ENCODE measurements around the gene PER1. TPM values are rescaled to one million over a fixed set of nuclear protein-coding genes. Genes with fewer than 3 reads are reported as not detected.

Gene PER1
- total RNA-seq, 2 donors from 2014 or later = 27.5 to 78.8 TPM

- DNase-seq (no peak), ATAC-seq (no peak)
- Histone ChIP-seq H3K36me3 (replicated peaks in 1 of 2; ENCODE audit: insufficient read depth in 1 of 2, low read depth in 2 of 2) (no peaks in the 10 kb centered on the region), H3K4me1 (no peaks in the 10 kb centered on the region), H3K27ac (no peak overlapping the region), H3K9me3 (no peaks in the 10 kb centered on the region), H3K4me3 (no peak overlapping the region), H3K27me3 (no peaks in the 10 kb centered on the region)
- no peak for TF ChIP-seq CTCF (IDR thresholded peaks at IDR 0.05)
- TF ChIP-seq POLR2A (IDR thresholded peaks at IDR 0.05) = no peak
- intact Hi-C loops (cut with DNase I) = no loop called here
- 27 to 31% methylated on average over 2 of the region's 2 CpGs for WGBS, 2 donors
Measured at GRCh38 chr17:8100111-8100510, 52.1 kb downstream of the PER1 start.

- H3K4me1 ChIP-seq = no peaks in the 10 kb centered on the region
- H3K9me3 ChIP-seq = no peaks in the 10 kb centered on the region
- WGBS, 2 donors = 70 to 74% methylated on average over 5 to 8 of the region's 8 CpGs
- no peaks in the 10 kb centered on the region for H3K27me3 ChIP-seq
- no peak overlapping the region for H3K4me3 ChIP-seq
- no peak for ATAC-seq
- no peaks in the 10 kb centered on the region for H3K36me3 ChIP-seq (replicated peaks in 1 of 2; ENCODE audit: insufficient read depth in 1 of 2, low read depth in 2 of 2)
- no peak for TF ChIP-seq POLR2A (IDR thresholded peaks at IDR 0.05)
- no peak for TF ChIP-seq CTCF (IDR thresholded peaks at IDR 0.05)
- intact Hi-C loops (cut with DNase I) = no loop called here
- DNase-seq = no peak
- no peak overlapping the region for H3K27ac ChIP-seq
Measured at GRCh38 chr17:8096541-8096940, 55.7 kb downstream of the PER1 start.

DNA sequence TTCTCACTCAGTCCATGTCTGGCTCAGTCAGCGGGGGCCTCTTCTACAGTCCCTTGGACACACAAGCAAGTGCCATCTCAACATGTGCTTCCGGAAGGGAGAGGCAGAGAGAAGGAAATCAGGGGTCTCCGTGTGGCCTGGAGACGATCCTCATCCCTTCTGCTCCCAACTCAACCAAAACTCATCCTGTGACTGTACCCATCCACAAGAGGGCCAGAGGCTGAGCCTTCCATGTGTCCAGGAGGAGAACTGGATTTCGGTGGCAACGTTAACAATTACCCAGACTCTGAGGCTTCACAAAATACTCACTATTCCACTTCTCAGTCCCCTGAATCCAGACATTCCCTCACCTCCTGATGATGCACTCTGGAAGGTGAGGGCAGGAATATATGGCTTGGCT lies 56.8 kb downstream of the PER1 start:
- Histone ChIP-seq H3K4me1 (no peaks in the 10 kb centered on the region), H3K36me3 (replicated peaks in 1 of 2; ENCODE audit: insufficient read depth in 1 of 2, low read depth in 2 of 2) (no peaks in the 10 kb centered on the region), H3K9me3 (no peaks in the 10 kb centered on the region), H3K27ac (no peak overlapping the region), H3K27me3 (no peaks in the 10 kb centered on the region), H3K4me3 (no peak overlapping the region)
- DNase-seq = no peak
- no peak for TF ChIP-seq POLR2A (IDR thresholded peaks at IDR 0.05)
- TF ChIP-seq CTCF (IDR thresholded peaks at IDR 0.05) = no peak
- no peak for ATAC-seq
- 58 to 61% methylated on average over 6 of the region's 6 CpGs for WGBS, 2 donors
- intact Hi-C loops (cut with DNase I) = no loop called here

DNA sequence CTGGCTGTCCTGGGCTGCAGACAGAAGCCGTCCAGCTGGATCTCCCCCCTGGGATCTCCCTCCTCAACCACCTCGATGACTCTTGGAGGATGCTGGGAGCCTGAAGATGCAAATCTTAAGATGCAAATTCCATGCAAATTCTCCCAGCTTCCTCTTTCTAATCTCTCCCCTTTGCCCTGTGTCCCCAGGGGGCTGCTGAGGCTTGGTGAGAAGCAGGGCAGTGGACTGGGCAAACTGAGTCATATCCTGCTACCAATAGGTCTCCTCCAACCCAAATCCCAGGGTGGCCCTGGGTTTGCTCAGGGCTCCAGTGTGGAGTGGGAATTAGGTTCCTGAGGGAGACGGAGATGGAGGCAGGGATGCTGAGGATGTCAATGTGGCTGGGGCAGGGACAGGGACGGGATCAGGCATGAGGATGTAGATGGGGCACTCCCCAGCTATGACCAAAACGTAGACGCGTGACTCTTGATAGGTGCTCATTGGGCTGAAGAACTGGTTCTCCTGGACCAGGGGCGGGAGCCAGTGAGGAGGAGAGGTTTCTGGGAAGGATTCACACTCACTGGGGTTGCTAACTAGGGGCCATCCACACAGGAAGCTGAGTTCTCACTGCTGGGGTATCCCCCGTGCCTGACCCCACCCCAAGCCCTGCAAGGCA lies 61.0 kb downstream of the PER1 start:
- Histone ChIP-seq H3K4me1 (no peaks in the 10 kb centered on the region), H3K27ac (no peak overlapping the region), H3K36me3 (replicated peaks in 1 of 2; ENCODE audit: insufficient read depth in 1 of 2, low read depth in 2 of 2) (no peaks in the 10 kb centered on the region), H3K9me3 (no peaks in the 10 kb centered on the region), H3K27me3 (no peaks in the 10 kb centered on the region), H3K4me3 (no peak overlapping the region)
- intact Hi-C loops (cut with DNase I) = no loop called here
- TF ChIP-seq CTCF (IDR thresholded peaks at IDR 0.05) (no peak), POLR2A (IDR thresholded peaks at IDR 0.05) (no peak)
- WGBS, 2 donors = 27 to 41% methylated on average over 8 to 9 of the region's 9 CpGs
- no peak for ATAC-seq
- no peak for DNase-seq

MicroRNAs encoded within 50 kb of the gene (microRNA counts, 767-probe panel; counts per million panel counts)
- 0 to 736 counts per million in 2 donors for microRNA hsa-miR-4521

Small RNA genes lying within 50 kb of the gene (microRNA-seq; reads per million reads assigned to microRNA genes)
- 9.4 to 14.0 reads per million in 2 donors for gene MIR4521 (ENCODE audit: borderline number of aligned reads in 2 of 2, borderline replicate concordance in 2 of 2)
- 0 to 1.8 reads per million in 2 donors for gene MIR6883 (ENCODE audit: borderline number of aligned reads in 2 of 2, borderline replicate concordance in 2 of 2)

Other genes with a start within 250 kb of the PER1 start
- gene RNF227, start 236.1 kb downstream of the PER1 start, total RNA-seq = 1 to 10 TPM; 2.9 to 3.0 TPM
- 1 to 10 TPM; 1.3 to 1.6 TPM for gene KCNAB3, start 222.5 kb downstream of the PER1 start, total RNA-seq
- gene TRAPPC1, start 220.5 kb downstream of the PER1 start, total RNA-seq = 10 to 100 TPM; 10.5 to 40.0 TPM
- gene CNTROB, start 220.2 kb downstream of the PER1 start, total RNA-seq = 10 to 100 TPM; 14.0 to 27.0 TPM
- gene GUCY2D, start 149.8 kb downstream of the PER1 start, total RNA-seq = not detected
- 1 to 10 TPM in 1 of 2 donors, not detected in 1; 1.3 TPM for gene ALOX15B, start 113.3 kb downstream of the PER1 start, total RNA-seq
- not detected for gene ALOX12B, start 64.7 kb downstream of the PER1 start, total RNA-seq
- gene ALOXE3, start 33.9 kb downstream of the PER1 start, total RNA-seq = not detected
- gene HES7, start 28.3 kb downstream of the PER1 start, total RNA-seq = not detected
- gene VAMP2, start 10.5 kb upstream of the PER1 start, total RNA-seq = 10 to 100 TPM; 16.3 to 26.4 TPM
- 10 to 100 TPM in 1 of 2 donors, 1 to 10 TPM in 1; 7.6 to 12.7 TPM for gene TMEM107, start 24.0 kb upstream of the PER1 start, total RNA-seq
- gene BORCS6, start 37.8 kb upstream of the PER1 start, total RNA-seq = 10 to 100 TPM; 11.9 to 16.2 TPM
- not detected for gene AURKB, start 58.2 kb upstream of the PER1 start, total RNA-seq
- gene CTC1, start 95.7 kb upstream of the PER1 start, total RNA-seq = 10 to 100 TPM; 25.7 to 49.1 TPM
- 10 to 100 TPM in 1 of 2 donors, 1 to 10 TPM in 1; 9.9 to 33.0 TPM for gene PFAS, start 96.9 kb upstream of the PER1 start, total RNA-seq
- 10 to 100 TPM in 1 of 2 donors, 1 to 10 TPM in 1; 4.7 to 13.5 TPM for gene RANGRF, start 136.3 kb upstream of the PER1 start, total RNA-seq
- gene SLC25A35, start 143.0 kb upstream of the PER1 start, total RNA-seq = 1 to 10 TPM; 1.0 to 7.6 TPM
- gene ARHGEF15, start 157.8 kb upstream of the PER1 start, total RNA-seq = 1 to 10 TPM; 2.3 to 6.3 TPM
- not detected for gene ODF4, start 187.4 kb upstream of the PER1 start, total RNA-seq
- 1,000 to 10,000 TPM; 1,496 to 1,646 TPM for gene RPL26, start 230.8 kb upstream of the PER1 start, total RNA-seq
- not detected for gene RNF222, start 245.4 kb upstream of the PER1 start, total RNA-seq

Measured in body of pancreas (tissue), 4 donors.